Measurements from ENCODE around the gene MLF2. TPM values are rescaled to one million over a fixed set of nuclear protein-coding genes. Genes with fewer than 3 reads are reported as not detected.

The MLF2 gene
- total RNA-seq, 1 experiment from 2014 or later: 244 TPM

DNA sequence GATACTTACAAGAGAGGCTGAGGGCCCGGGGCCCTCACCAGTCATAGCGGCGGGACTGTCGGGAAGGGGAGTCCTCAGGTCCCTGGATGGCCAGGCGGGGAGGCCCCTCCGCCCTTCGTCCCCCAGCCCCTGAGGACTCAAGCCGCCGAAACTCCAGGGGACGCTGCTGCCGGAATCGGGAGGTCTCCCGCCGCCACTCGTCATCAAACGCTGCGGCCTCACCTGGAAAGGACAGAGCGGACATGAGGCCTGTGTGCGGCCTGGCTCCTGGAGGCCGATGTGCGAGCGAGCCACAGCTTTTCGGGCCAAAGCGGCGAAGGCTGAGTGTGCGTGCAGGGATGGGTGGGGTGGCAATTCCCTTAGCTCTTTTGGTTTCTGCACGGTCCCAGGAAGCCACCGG lies 4.2 kb downstream of the MLF2 start:
- Histone ChIP-seq H3K56ac (ENCODE audit: insufficient read length, low read depth, low read length) (no peak overlapping the region), H2AK5ac (ENCODE audit: insufficient read length, low read length) (no peak overlapping the region), H2BK5ac (ENCODE audit: insufficient read length, low read length) (no peak overlapping the region), H3K23me2 (ENCODE audit: insufficient read length, low read depth, low read length, poor library complexity, severe bottlenecking) (peaks cover 3% of the 10 kb centered on the region), H4K20me1 (ENCODE audit: control insufficient read depth, insufficient read depth, insufficient read length) (no peaks in the 10 kb centered on the region), H3K18ac (ENCODE audit: insufficient read length, low read depth, low read length) (no peak overlapping the region), H2BK120ac (ENCODE audit: low read depth, low read length, poor library complexity, severe bottlenecking) (no peak overlapping the region), H3K79me1 (ENCODE audit: insufficient read depth, low read depth, low read length, poor library complexity, severe bottlenecking) (peaks cover 8% of the 10 kb centered on the region), H3K27ac (ENCODE audit: insufficient read length, low read depth, low read length) (no peak overlapping the region), H3K23ac (ENCODE audit: insufficient read length, low read depth, low read length) (no peak overlapping the region), H2BK15ac (ENCODE audit: low read depth, low read length) (no peak overlapping the region), H3K79me2 (ENCODE audit: insufficient read depth, low read length) (peaks cover 4% of the 10 kb centered on the region), H3K4ac (ENCODE audit: low read depth, low read length) (no peak overlapping the region), H3K14ac (ENCODE audit: insufficient read depth, low read length) (no peak overlapping the region), H3K4me1 (ENCODE audit: insufficient read depth, low read length) (peaks cover 5% of the 10 kb centered on the region; the same call in 1 of the 2 replicates), H3K9me3 (ENCODE audit: control insufficient read depth, low read depth, low read length) (no peaks in the 10 kb centered on the region), H2BK20ac (ENCODE audit: low read depth, low read length, poor library complexity, severe bottlenecking) (no peak overlapping the region), H3K9ac (ENCODE audit: extremely low read depth, insufficient read length, low read length) (no peak overlapping the region), H2AFZ (ENCODE audit: low read length) (no peak overlapping the region), H3K4me2 (ENCODE audit: insufficient read depth, insufficient read length, low read length) (no peak overlapping the region), H4K8ac (replicated peaks; ENCODE audit: insufficient read length, low read depth, low read length) (no peak overlapping the region), H4K91ac (ENCODE audit: insufficient read length, low read depth, low read length) (no peak overlapping the region), H3K27me3 (ENCODE audit: insufficient read depth, low read length) (no peaks in the 10 kb centered on the region), H4K5ac (ENCODE audit: insufficient read length, low read depth, low read length) (no peak overlapping the region), H2BK12ac (ENCODE audit: insufficient read length, low read depth, low read length) (no peak overlapping the region), H3T11ph (ENCODE audit: low read length) (no peak overlapping the region)
- H3K27ac Mint-ChIP-seq: no peak overlapping the region
- H3K4me3 Mint-ChIP-seq: no peak overlapping the region
- no peaks in the 10 kb centered on the region for H3K27me3 Mint-ChIP-seq (ENCODE audit: low read depth)
- no peaks in the 10 kb centered on the region for H3K9me3 Mint-ChIP-seq
- H3K36me3 Mint-ChIP-seq (ENCODE audit: insufficient read depth in 1 of 3, low read depth in 3 of 3): peaks cover 43 to 70% (median 69%) of the 10 kb centered on the region in 3 experiments; a peak in 6 of 7 replicates
- TF ChIP-seq, protein P1, sequence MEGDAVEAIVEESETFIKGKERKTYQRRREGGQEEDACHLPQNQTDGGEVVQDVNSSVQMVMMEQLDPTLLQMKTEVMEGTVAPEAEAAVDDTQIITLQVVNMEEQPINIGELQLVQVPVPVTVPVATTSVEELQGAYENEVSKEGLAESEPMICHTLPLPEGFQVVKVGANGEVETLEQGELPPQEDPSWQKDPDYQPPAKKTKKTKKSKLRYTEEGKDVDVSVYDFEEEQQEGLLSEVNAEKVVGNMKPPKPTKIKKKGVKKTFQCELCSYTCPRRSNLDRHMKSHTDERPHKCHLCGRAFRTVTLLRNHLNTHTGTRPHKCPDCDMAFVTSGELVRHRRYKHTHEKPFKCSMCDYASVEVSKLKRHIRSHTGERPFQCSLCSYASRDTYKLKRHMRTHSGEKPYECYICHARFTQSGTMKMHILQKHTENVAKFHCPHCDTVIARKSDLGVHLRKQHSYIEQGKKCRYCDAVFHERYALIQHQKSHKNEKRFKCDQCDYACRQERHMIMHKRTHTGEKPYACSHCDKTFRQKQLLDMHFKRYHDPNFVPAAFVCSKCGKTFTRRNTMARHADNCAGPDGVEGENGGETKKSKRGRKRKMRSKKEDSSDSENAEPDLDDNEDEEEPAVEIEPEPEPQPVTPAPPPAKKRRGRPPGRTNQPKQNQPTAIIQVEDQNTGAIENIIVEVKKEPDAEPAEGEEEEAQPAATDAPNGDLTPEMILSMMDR (conservative IDR thresholded peaks at IDR 0.05): no peak
- H3K4me1 Mint-ChIP-seq: peaks cover 9 to 18% of the 10 kb centered on the region in 2 experiments
- WGBS (ENCODE audit: extremely low coverage, insufficient read length, low lambda C conversion rate): no CpG with 5 or more reads among the region's 28 CpGs
- DNase-seq: no peak

Measured in H9 (cell line).